ENCODE measurements around the gene SYT1. TPM values are rescaled to one million over a fixed set of nuclear protein-coding genes. Genes with fewer than 3 reads are reported as not detected.

SYT1 gene
- total and polyA plus RNA-seq, 2 experiments from 2014 or later = 48.7 to 51.7 TPM

- TF ChIP-seq ZNF114 (CRISPR knock-in tag; IDR thresholded peaks at IDR 0.05) (no peak), POLR2AphosphoS5 (IDR thresholded peaks at IDR 0.05; ENCODE audit: low read depth) (no peak)
Observed at GRCh38 chr12:79056775-79057174, 192.2 kb downstream of the SYT1 start (continued).

- H3K36me3 ChIP-seq (ENCODE audit: insufficient read depth) = no peaks in the 10 kb centered on the region
- no peak overlapping the region for H3K4me2 ChIP-seq
- no peak for DNase-seq (ENCODE audit: low spot score)
- Mint-ChIP-seq H3K9me3 (no peaks in the 10 kb centered on the region), H3K4me3 (no peak overlapping the region), H3K27me3 (ENCODE audit: insufficient read depth, low read depth, poor library complexity) (peaks cover 2% of the 10 kb centered on the region), H3K4me1 (peaks cover 17% of the 10 kb centered on the region), H3K27ac (no peak overlapping the region), H3K36me3 (ENCODE audit: low read depth) (no peaks in the 10 kb centered on the region)
- no peaks in the 10 kb centered on the region for H3K9me2 ChIP-seq (ENCODE audit: insufficient read depth)
- H3K27ac ChIP-seq (ENCODE audit: low read depth) = no peak overlapping the region
- H4K20me1 ChIP-seq (replicated peaks; ENCODE audit: insufficient read depth) = no peaks in the 10 kb centered on the region
- H3K4me1 ChIP-seq (ENCODE audit: insufficient read depth) = peaks cover 28% of the 10 kb centered on the region
- H3F3A ChIP-seq (replicated peaks; ENCODE audit: low read depth) = no peaks in the 10 kb centered on the region
- H3K79me2 ChIP-seq (replicated peaks; ENCODE audit: insufficient read depth) = no peaks in the 10 kb centered on the region
- no peak overlapping the region for H3K4me3 ChIP-seq
- no peaks in the 10 kb centered on the region for H3K27me3 ChIP-seq (ENCODE audit: insufficient read depth)
- no peak overlapping the region for H2AFZ ChIP-seq
- no peak for ATAC-seq
- TF ChIP-seq JUNB (IDR thresholded peaks at IDR 0.05; ENCODE audit: unreplicated experiment) (no peak), ZNF114 (CRISPR knock-in tag; IDR thresholded peaks at IDR 0.05) (no peak), NANOG (IDR thresholded peaks at IDR 0.05; ENCODE audit: borderline replicate concordance) (no peak), REST (IDR thresholded peaks at IDR 0.05; ENCODE audit: unreplicated experiment) (no peak), ETS1 (IDR thresholded peaks at IDR 0.05) (no peak), POLR2AphosphoS5 (IDR thresholded peaks at IDR 0.05; ENCODE audit: low read depth) (no peak), EZH2 (IDR thresholded peaks at IDR 0.05; ENCODE audit: low read depth, unreplicated experiment) (no peak), CTCF (conservative IDR thresholded peaks at IDR 0.05; ENCODE audit: low read depth in 2 of 2) (no peak), ZNF462 (CRISPR knock-in tag; IDR thresholded peaks at IDR 0.05) (no peak), CREB1 (CRISPR knock-in tag; IDR thresholded peaks at IDR 0.05; ENCODE audit: low read depth) (no peak), EZH2phosphoT487 (IDR thresholded peaks at IDR 0.05; ENCODE audit: unreplicated experiment) (no peak), STAT1 (IDR thresholded peaks at IDR 0.05; ENCODE audit: unreplicated experiment) (no peak), ZNF331 (CRISPR knock-in tag; IDR thresholded peaks at IDR 0.05; ENCODE audit: low read depth) (no peak)
Observed at GRCh38 chr12:79057540-79057939, 193.0 kb downstream of the SYT1 start.
